GM23248 (cell line): ENCODE results near the gene TUBB. TPM values are rescaled to one million over a fixed set of nuclear protein-coding genes. Genes with fewer than 3 reads are reported as not detected.
A peak's percentile ranks its signal among the peaks of the same experiment; 100 is the strongest.

Experiments
- DNase-seq: peaks from one replicate; pipeline ENCODE4 v3.0.0-alpha.2; 2015
- H2AFZ ChIP-seq: fragments of 200-600 bp; sonication (generic); 2 replicates; pipeline ENCODE4 v1.6.1; 2016; ENCODE audit warnings: antibody characterized with exemption
- H3F3A ChIP-seq: fragments of 200-600 bp; sonication (generic); 2 replicates; pipeline ENCODE4 v1.6.1; 2016; ENCODE audit warnings: mild to moderate bottlenecking, antibody characterized with exemption, mixed run types; ENCODE audit not compliant: insufficient read depth
- H3K27ac ChIP-seq: fragments of 200-600 bp; sonication (generic); 2 replicates; pipeline ENCODE4 v1.5.1; 2016; ENCODE audit warnings: mild to moderate bottlenecking
- H3K27me3 ChIP-seq: fragments of 200-600 bp; sonication (generic); replicated peaks from 2 replicates; pipeline ENCODE4 v1.6.1; 2016; ENCODE audit warnings: mild to moderate bottlenecking; ENCODE audit not compliant: insufficient read depth
- H3K36me3 ChIP-seq: fragments of 200-600 bp; sonication (generic); 2 replicates; pipeline ENCODE4 v1.6.1; 2016; ENCODE audit warnings: low read depth, mild to moderate bottlenecking
- H3K4me1 ChIP-seq: fragments of 200-600 bp; sonication (generic); 2 replicates; pipeline ENCODE4 v1.6.1; 2016; ENCODE audit warnings: mild to moderate bottlenecking; ENCODE audit not compliant: insufficient read depth
- H3K4me2 ChIP-seq: fragments of 200-600 bp; sonication (generic); one replicate; pipeline ENCODE4 v1.6.1; 2016; ENCODE audit warnings: mild to moderate bottlenecking; ENCODE audit not compliant: unreplicated experiment
- H3K4me3 ChIP-seq: fragments of 200-600 bp; sonication (generic); 2 replicates; pipeline ENCODE4 v1.5.1; 2016; ENCODE audit warnings: mild to moderate bottlenecking
- H3K79me2 ChIP-seq: fragments of 200-600 bp; sonication (generic); 2 replicates; pipeline ENCODE4 v1.6.1; 2016; ENCODE audit warnings: mild to moderate bottlenecking; ENCODE audit not compliant: insufficient read depth
- H3K9ac ChIP-seq: fragments of 200-600 bp; sonication (generic); 2 replicates; pipeline ENCODE4 v1.6.1; 2016; ENCODE audit warnings: mild to moderate bottlenecking
- H3K9me2 ChIP-seq: fragments of 200-600 bp; sonication (generic); 2 replicates; pipeline ENCODE4 v1.6.1; 2016; ENCODE audit warnings: mixed run types, mild to moderate bottlenecking, moderate library complexity; ENCODE audit not compliant: insufficient read depth
- H3K9me3 ChIP-seq: fragments of 200-600 bp; sonication (generic); one replicate; pipeline ENCODE4 v1.6.1; 2017; ENCODE audit warnings: low read depth
- H4K20me1 ChIP-seq: fragments of 200-600 bp; sonication (generic); 2 replicates; pipeline ENCODE4 v1.6.0; 2016; ENCODE audit not compliant: insufficient read depth
- EZH2 ChIP-seq: fragments of 200-600 bp; sonication (generic); IDR thresholded peaks from 2 replicates; pipeline ENCODE4 v1.6.1; 2018; ENCODE audit warnings: antibody characterized with exemption, mild to moderate bottlenecking; ENCODE audit not compliant: insufficient read depth, poor library complexity, severe bottlenecking
- EZH2phosphoT487 ChIP-seq: fragments of 200-600 bp; sonication (generic); IDR thresholded peaks from 2 replicates; pipeline ENCODE4 v1.6.1; 2018; ENCODE audit warnings: antibody characterized with exemption, moderate library complexity, mild to moderate bottlenecking, low read depth; ENCODE audit not compliant: insufficient read depth
- WGBS, 2 experiments: methylation state at CpG; one replicate each; pipeline ENCODE4 v1.1.6; 2015 to 2017; ENCODE audit warnings: low lambda C conversion rate in 2 of 2, low coverage in 1 of 2; ENCODE audit errors: missing lambda C conversion rate in 2 of 2; 5-methylcytosine and 5-hydroxymethylcytosine counted together
- in situ Hi-C: fragments of 300-500 bp; cut with MboI; formaldehyde crosslinking; loops from 2 replicates; pipeline ENCODE4 v1.15.0; 2020
- polyA plus RNA-seq: library from polyadenylated mRNA; unstranded; fragments of >200 nt; fragmentation: Nextera tagmentation; extraction: Ambion mirVana; gene quantifications from 2 replicates; pipeline ENCODE4 v1.2.1, GENCODE V29; 2016
- total RNA-seq: library from RNA; depleted of rRNA; stranded (reverse); fragments of >200 nt; shearing (Covaris generic); gene quantifications from 2 replicates; pipeline ENCODE4 v1.2.3, GENCODE V29; 2014

TUBB gene
- total and polyA plus RNA-seq, 2 experiments from 2014 or later: 491 to 565 TPM

- Histone ChIP-seq H3F3A (peaks cover 16% of the 10 kb centered on the region), H3K9me3 (no peaks in the 10 kb centered on the region), H3K4me1 (peaks cover 34% of the 10 kb centered on the region), H3K36me3 (no peaks in the 10 kb centered on the region), H3K27ac (no peak overlapping the region), H2AFZ (no peak overlapping the region), H4K20me1 (no peaks in the 10 kb centered on the region), H3K9me2 (no peaks in the 10 kb centered on the region), H3K27me3 (no peaks in the 10 kb centered on the region), H3K4me3 (no peak overlapping the region), H3K79me2 (no peaks in the 10 kb centered on the region), H3K4me2 (no peak overlapping the region), H3K9ac (no peak overlapping the region)
- in situ Hi-C loops: no loop called here
- DNase-seq: no peak
- no peak for TF ChIP-seq EZH2
- TF ChIP-seq EZH2phosphoT487: no peak
- WGBS, 2 experiments: 82 to 88% methylated on average over 9 of the region's 9 CpGs
These were observed 47.2 kb downstream of the TUBB start for GRCh38 chr6:30767158-30767943.

GRCh38 chr6:30767944-30768301 lies 47.8 kb downstream of the TUBB start:
- no peak overlapping the region for H3K4me3 ChIP-seq
- H3K27me3 ChIP-seq: no peaks in the 10 kb centered on the region
- no peaks in the 10 kb centered on the region for H4K20me1 ChIP-seq
- in situ Hi-C loops: no loop called here
- WGBS, 2 experiments: 84 to 100% methylated on average over 1 of the region's 1 CpG
- H3K9me3 ChIP-seq: no peaks in the 10 kb centered on the region
- no peaks in the 10 kb centered on the region for H3K79me2 ChIP-seq
- peaks cover 16% of the 10 kb centered on the region for H3F3A ChIP-seq
- no peak overlapping the region for H2AFZ ChIP-seq
- no peak overlapping the region for H3K9ac ChIP-seq
- no peak for TF ChIP-seq EZH2
- H3K4me2 ChIP-seq: no peak overlapping the region
- H3K4me1 ChIP-seq: peaks cover 34% of the 10 kb centered on the region
- no peak overlapping the region for H3K27ac ChIP-seq
- no peaks in the 10 kb centered on the region for H3K9me2 ChIP-seq
- no peaks in the 10 kb centered on the region for H3K36me3 ChIP-seq
- DNase-seq: no peak

- H3K79me2 ChIP-seq: no peaks in the 10 kb centered on the region
- whole genome bisulfite sequencing, 2 experiments: 97% methylated on average over 4 of the region's 4 CpGs
- no peaks in the 10 kb centered on the region for H4K20me1 ChIP-seq
- no peaks in the 10 kb centered on the region for H3K9me3 ChIP-seq
- no peaks in the 10 kb centered on the region for H3K9me2 ChIP-seq
- H3K36me3 ChIP-seq: no peaks in the 10 kb centered on the region
- peak; percentile 25 for DNase-seq
- H3K4me3 ChIP-seq: peak overlapping the region; percentile 41; the same call in 1 of the 2 replicates
- no peak overlapping the region for H2AFZ ChIP-seq
- peak overlapping the region; percentile 46 for H3K4me2 ChIP-seq
- H3K9ac ChIP-seq: peak overlapping the region; percentile 74
- in situ Hi-C loops: no loop called here
- peak overlapping the region; percentile 96 for H3K27ac ChIP-seq
- H3K4me1 ChIP-seq: peaks cover 31% of the 10 kb centered on the region
- peaks cover 16% of the 10 kb centered on the region for H3F3A ChIP-seq
- no peak for TF ChIP-seq EZH2
- no peak for TF ChIP-seq EZH2phosphoT487
- no peaks in the 10 kb centered on the region for H3K27me3 ChIP-seq
These were observed 48.5 kb downstream of the TUBB start for GRCh38 chr6:30768634-30769087.

- H3K9ac ChIP-seq: peak overlapping the region; percentile 74
- peaks cover 25% of the 10 kb centered on the region for H3K4me1 ChIP-seq
- DNase-seq: peak; percentile 98
- H3K36me3 ChIP-seq: no peaks in the 10 kb centered on the region
- H3K27ac ChIP-seq: peak overlapping the region; percentile 96
- 3% methylated on average over 15 to 16 of the region's 16 CpGs for WGBS, 2 experiments
- no peak for TF ChIP-seq EZH2phosphoT487
- no peak for TF ChIP-seq EZH2
- H3F3A ChIP-seq: peaks cover 16% of the 10 kb centered on the region
- no peaks in the 10 kb centered on the region for H3K79me2 ChIP-seq
- H3K9me3 ChIP-seq: no peaks in the 10 kb centered on the region
- no peaks in the 10 kb centered on the region for H4K20me1 ChIP-seq
- H3K4me2 ChIP-seq: peak overlapping the region; percentile 58
- H3K4me3 ChIP-seq: peak overlapping the region; percentile 41
- H3K27me3 ChIP-seq: no peaks in the 10 kb centered on the region
- in situ Hi-C loops: no loop called here
- H2AFZ ChIP-seq: peak overlapping the region; percentile 8; the same call in 1 of the 2 replicates
- H3K9me2 ChIP-seq: no peaks in the 10 kb centered on the region
These were observed 49.1 kb downstream of the TUBB start for GRCh38 chr6:30769088-30769852.
